Measurements from ENCODE around the gene HOXB4. TPM values are rescaled to one million over a fixed set of nuclear protein-coding genes. Genes with fewer than 3 reads are reported as not detected.

The HOXB4 gene
- total RNA-seq (2022; extraction: Qiagen RNA extraction): 0.06 to 0.21 TPM (median 0.14 TPM) in 5 replicates

GRCh38 chr17:48577946-48578615 lies at the start of gene HOXB4:
Gene HOXB4, minus strand, starts transcription at chr17:48578350. Its CDS starts 31 bp downstream, at chr17:48578319.

DNA sequence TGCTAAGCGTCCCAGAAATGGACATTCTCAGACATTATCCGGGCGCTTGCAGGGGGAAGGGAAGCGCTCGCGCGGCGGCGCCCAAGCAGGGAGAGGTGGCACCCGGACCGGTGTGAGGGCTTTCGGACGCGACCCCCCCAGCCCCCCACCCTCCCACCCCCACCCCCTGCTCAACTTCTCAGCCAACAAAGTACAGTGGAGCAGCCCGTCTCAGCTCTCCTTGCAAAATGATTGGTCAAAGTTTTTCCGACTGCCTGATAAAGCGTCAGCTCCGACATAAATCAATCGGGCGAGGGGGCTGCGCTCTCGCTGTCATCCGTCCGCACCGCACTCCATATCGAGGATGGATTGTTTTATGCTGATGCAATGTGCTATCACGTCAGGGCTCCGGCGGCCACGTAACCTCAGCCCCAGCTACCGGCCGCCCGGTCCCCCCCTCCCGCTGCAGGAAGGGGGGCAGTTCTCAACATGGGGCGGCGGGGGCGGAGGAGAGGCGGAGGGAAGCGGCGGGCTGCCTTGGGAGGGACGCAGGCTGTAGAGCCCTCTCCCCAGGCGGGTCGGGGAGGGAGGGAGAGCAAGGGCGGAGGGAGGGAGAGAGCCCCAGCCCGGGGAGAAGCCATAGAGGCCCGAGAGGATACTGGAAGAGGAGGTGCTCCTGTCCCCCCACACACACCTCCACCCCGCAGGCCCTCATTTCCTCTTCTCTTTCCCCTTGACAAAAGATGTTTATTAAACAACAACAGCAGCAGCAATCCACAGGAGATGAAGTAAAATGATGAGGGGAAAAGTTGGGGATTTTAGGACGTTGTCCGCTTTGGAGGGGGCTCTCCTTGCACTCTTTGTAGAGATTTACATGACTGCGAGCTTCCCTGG lies 48.3 kb upstream of the HOXB4 start, which contains the start of gene HOXB9:
HOXB9 (minus strand) TSS at position 114 of the 873 bp plus-strand sequence; CDS start at position 25, 89 bp downstream.

GRCh38 chr17:48615047-48615962 lies 37.2 kb upstream of the HOXB4 start, which contains the start of gene HOXB8:
Gene HOXB8, minus strand, starts transcription at chr17:48615292. Its CDS starts 588 bp downstream, at chr17:48614704.

GRCh38 chr17:48610282-48611211 lies 32.4 kb upstream of the HOXB4 start, which contains the start of gene HOXB7:
Gene HOXB7, minus strand, starts transcription at chr17:48611017. Its CDS starts 99 bp downstream, at chr17:48610918.

DNA sequence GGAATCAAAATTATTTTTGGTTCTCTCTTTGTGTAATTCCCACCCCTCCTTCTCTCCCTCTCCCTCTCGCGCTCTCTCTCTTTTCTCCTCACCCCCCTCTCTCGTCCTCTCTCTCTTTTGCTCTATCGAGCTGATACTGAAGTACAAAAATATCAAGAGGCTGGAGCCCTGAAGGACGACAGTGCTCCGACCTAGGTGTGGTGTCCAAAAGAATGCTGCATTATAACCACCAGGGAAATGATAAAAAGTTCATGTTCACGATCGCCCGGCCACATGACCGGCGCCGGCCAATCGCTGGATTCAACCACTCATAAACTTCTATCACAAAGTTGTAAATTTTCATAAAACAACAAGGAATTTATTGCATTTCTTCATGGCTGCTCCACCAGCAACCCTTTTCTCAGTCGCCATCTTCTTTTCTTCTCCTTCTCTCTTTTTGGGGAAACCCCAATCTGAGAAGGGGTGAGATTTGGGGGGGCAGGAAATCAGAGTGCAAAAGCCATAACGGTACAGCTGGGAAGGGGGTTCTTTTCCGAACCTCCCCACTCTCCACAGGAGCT lies 26.7 kb upstream of the HOXB4 start, which contains the start of gene HOXB6:
HOXB6 (minus strand) TSS at position 217 of the 560 bp plus-strand sequence. CDS start 6,836 bp downstream, outside the sequence.

GRCh38 chr17:48593126-48593829 lies 15.1 kb upstream of the HOXB4 start, which contains the start of gene HOXB5:
Gene HOXB5, minus strand, starts transcription at chr17:48593779. Its CDS starts 97 bp downstream, at chr17:48593682.

GRCh38 chr17:48589831-48590606 lies 11.9 kb upstream of the HOXB4 start, which contains the start of gene HOXB3:
Gene HOXB3, minus strand, starts transcription at chr17:48590241. Its CDS starts 37,767 bp downstream, at chr17:48552474.

GRCh38 chr17:48545022-48545375 lies 33.2 kb downstream of the HOXB4 start, which contains the start of gene HOXB2:
Gene HOXB2, minus strand, starts transcription at chr17:48545109. Its CDS starts 198 bp downstream, at chr17:48544911.

DNA sequence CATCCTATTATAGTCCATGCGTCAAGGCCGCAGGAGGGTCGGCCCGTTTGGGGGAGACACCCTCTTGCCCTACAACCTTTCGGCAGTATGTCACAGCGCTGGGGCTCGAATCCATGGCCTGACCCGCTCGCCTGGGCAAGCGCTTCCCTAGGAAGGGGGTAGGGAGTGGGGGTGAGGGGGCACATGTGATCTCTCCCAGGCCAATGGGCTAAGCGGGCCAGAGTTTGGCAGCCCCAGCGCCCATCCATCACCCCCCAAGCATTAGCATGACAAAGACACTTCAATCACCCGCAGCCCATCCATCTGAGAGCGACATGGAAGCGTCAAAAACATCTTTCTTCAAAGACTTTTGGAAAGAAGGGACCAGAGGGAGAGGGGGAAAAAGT lies 47.3 kb downstream of the HOXB4 start, which contains the start of gene HOXB1:
HOXB1 (minus strand) TSS at position 125 of the 386 bp plus-strand sequence; CDS start at position 18, 107 bp downstream.

Other genes with a start within 250 kb of the HOXB4 start
- 0.45 TPM in 1 of 5 replicates, not detected in the others for gene SKAP1, start 148.1 kb downstream of the HOXB4 start, total RNA-seq (2022; extraction: Qiagen RNA extraction)
- not detected in 5 replicates for gene HOXB1, start 47.3 kb downstream of the HOXB4 start, total RNA-seq (2022; extraction: Qiagen RNA extraction)
- 0.32 to 0.59 TPM (median 0.48 TPM) in 5 replicates for gene HOXB2, start 33.2 kb downstream of the HOXB4 start, total RNA-seq (2022; extraction: Qiagen RNA extraction)
- 4.2 to 6.1 TPM (median 5.1 TPM) in 5 replicates for gene HOXB3, start 11.9 kb upstream of the HOXB4 start, total RNA-seq (2022; extraction: Qiagen RNA extraction)
- gene HOXB5, start 15.4 kb upstream of the HOXB4 start, total RNA-seq (2022; extraction: Qiagen RNA extraction): 1.4 to 2.8 TPM (median 2.6 TPM) in 5 replicates
- gene HOXB6, start 26.6 kb upstream of the HOXB4 start, total RNA-seq (2022; extraction: Qiagen RNA extraction): 2.9 to 5.9 TPM (median 5.1 TPM) in 5 replicates
- 30.6 to 34.4 TPM (median 32.6 TPM) in 5 replicates for gene HOXB7, start 32.7 kb upstream of the HOXB4 start, total RNA-seq (2022; extraction: Qiagen RNA extraction)
- 6.2 to 8.3 TPM (median 7.0 TPM) in 5 replicates for gene HOXB8, start 36.9 kb upstream of the HOXB4 start, total RNA-seq (2022; extraction: Qiagen RNA extraction)
- gene HOXB9, start 48.0 kb upstream of the HOXB4 start, total RNA-seq (2022; extraction: Qiagen RNA extraction): 6.9 to 8.0 TPM (median 7.6 TPM) in 5 replicates
- gene PRAC1, start 144.2 kb upstream of the HOXB4 start, total RNA-seq (2022; extraction: Qiagen RNA extraction): not detected in 5 replicates
- not detected in 5 replicates for gene PRAC2, start 144.8 kb upstream of the HOXB4 start, total RNA-seq (2022; extraction: Qiagen RNA extraction)
- gene HOXB13, start 150.4 kb upstream of the HOXB4 start, total RNA-seq (2022; extraction: Qiagen RNA extraction): 1.8 to 2.4 TPM (median 2.1 TPM) in 5 replicates
- 0.33 to 0.75 TPM (median 0.49 TPM) in 5 replicates for gene TTLL6, start 238.9 kb upstream of the HOXB4 start, total RNA-seq (2022; extraction: Qiagen RNA extraction)